ENCODE results near the gene FADS2. TPM values are rescaled to one million over a fixed set of nuclear protein-coding genes. Genes with fewer than 3 reads are reported as not detected.
A peak's percentile ranks its signal among the peaks of the same experiment; 100 is the strongest.

FADS2 gene
- total RNA-seq, 1 experiment from 2014 or later: 514 TPM

- Histone ChIP-seq H3K79me2 (ENCODE audit: low read depth) (peaks cover 69% of the 10 kb centered on the region), H3K9me2 (ENCODE audit: insufficient read depth) (no peaks in the 10 kb centered on the region), H3F3A (ENCODE audit: insufficient read depth, low read depth) (peaks cover 3% of the 10 kb centered on the region; the same call in 1 of the 2 replicates), H2AFZ (peak overlapping the region; percentile 84), H3K36me3 (ENCODE audit: low read depth) (peaks cover 29% of the 10 kb centered on the region), H3K9me3 (ENCODE audit: insufficient read depth, low read depth) (no peaks in the 10 kb centered on the region), H3K27ac (peak overlapping the region; percentile 81), H3K4me3 (peak overlapping the region; percentile 72), H3K4me1 (replicated peaks; ENCODE audit: insufficient read depth) (peaks cover 20% of the 10 kb centered on the region), H3K27me3 (ENCODE audit: insufficient read depth, low read depth) (no peaks in the 10 kb centered on the region), H4K20me1 (ENCODE audit: insufficient read depth) (no peaks in the 10 kb centered on the region; the same call in 1 of the 2 replicates), H3K4me2 (peak overlapping the region; percentile 95)
- intact Hi-C loops (cut with micrococcal nuclease; ENCODE audit: unreplicated experiment): loop anchor here (5.0 to 10.0 kb wide), 3 partner anchors 45 to 330 kb away; partner anchors contain the start of gene INCENP
- TF ChIP-seq EZH2 (IDR thresholded peaks at IDR 0.05; ENCODE audit: low read depth) (no peak), CTCF (conservative IDR thresholded peaks at IDR 0.05) (no peak; the same call in 1 of the 2 replicates)
- peak; percentile 62 to 75 for DNase-seq
- ChIA-PET CTCF (interaction anchor here (0.6 kb wide), 3 partner anchors 278 to 1624 kb away, joined by 3 to 4 read pairs (median 4); no protein-coding TSS in a partner anchor), POLR2A (ENCODE audit: unreplicated experiment) (interaction anchor here (0.6 to 1.0 kb wide), 8 partner anchors 10 to 1138 kb away, joined by 3 to 11 read pairs (median 4); no protein-coding TSS in a partner anchor)
- TSS peak; percentile 73 for BruUV-seq (replicated peaks)
These were observed 36.3 kb upstream of the FADS2 start for GRCh38 chr11:61791737-61792309.

GRCh38 chr11:61792310-61793082, 35.6 kb upstream of the FADS2 start, which contains the start of the genes FEN1 and TMEM258:
Gene FEN1, plus strand, starts transcription at chr11:61792911. Its CDS starts 2,451 bp downstream, at chr11:61795362.
Gene TMEM258, minus strand, starts transcription at chr11:61792599. Its CDS starts 41 bp downstream, at chr11:61792558.
- peaks cover 72% of the 10 kb centered on the region for H3K79me2 ChIP-seq (ENCODE audit: low read depth)
- peak within 1 kb of the TSS; percentile 84 for H2AFZ ChIP-seq
- H3K4me1 ChIP-seq (replicated peaks; ENCODE audit: insufficient read depth): peaks cover 20% of the 10 kb centered on the region
- TF ChIP-seq EZH2 (IDR thresholded peaks at IDR 0.05; ENCODE audit: low read depth) (no peak), CTCF (conservative IDR thresholded peaks at IDR 0.05) (no peak; the same call in 1 of the 2 replicates)
- H3K4me2 ChIP-seq: peak within 1 kb of the TSS; percentile 95
- peak within 1 kb of the TSS; percentile 81 for H3K27ac ChIP-seq
- H3K9me2 ChIP-seq (ENCODE audit: insufficient read depth): no peaks in the 10 kb centered on the region
- peaks cover 24% of the 10 kb centered on the region for H3K36me3 ChIP-seq (ENCODE audit: low read depth)
- CTCF ChIA-PET: interaction anchor here (0.5 to 0.6 kb wide), 3 partner anchors 314 to 1623 kb away, joined by 3 to 4 read pairs (median 3); no protein-coding TSS in a partner anchor
- H3F3A ChIP-seq (ENCODE audit: insufficient read depth, low read depth): peaks cover 7% of the 10 kb centered on the region; the same call in 1 of the 2 replicates
- no peaks in the 10 kb centered on the region; the same call in 1 of the 2 replicates for H4K20me1 ChIP-seq (ENCODE audit: insufficient read depth)
- intact Hi-C loops (cut with micrococcal nuclease; ENCODE audit: unreplicated experiment): loop anchor here (5.0 to 10.0 kb wide), 3 partner anchors 45 to 330 kb away; partner anchors contain the start of gene INCENP
- no TSS peak for BruUV-seq (replicated peaks)
- POLR2A ChIA-PET (ENCODE audit: unreplicated experiment): interaction anchor here (0.6 to 1.0 kb wide), 10 partner anchors 11 to 1139 kb away, joined by 3 to 6 read pairs (median 4); partner anchors contain the start of genes FADS2 and INCENP
- peak within 1 kb of the TSS; percentile 72 for H3K4me3 ChIP-seq
- no peaks in the 10 kb centered on the region for H3K9me3 ChIP-seq (ENCODE audit: insufficient read depth, low read depth)
- peak; percentile 89 to 90 for DNase-seq
- no peaks in the 10 kb centered on the region for H3K27me3 ChIP-seq (ENCODE audit: insufficient read depth, low read depth)
